Suprapubic skin (tissue), 3 donors: Measurements from ENCODE around the gene GALNT7.

ENCODE experiments used
- POLR2AphosphoS5 ChIP-seq, 3 donors: sonication (generic); formaldehyde crosslinking; IDR thresholded peaks; one replicate each; pipeline ENCODE4 v1.6.1; 2017; ENCODE audit warnings: antibody characterized with exemption in 3 of 3
- TF ChIP-seq, protein P1 (sequence below), 2 donors: fragments of 200-600 bp in 1 of 2; fragments of 450-650 bp in 1 of 2; sonication (generic) in 1 of 2; IDR thresholded peaks; one replicate each; pipeline ENCODE4 v1.5.1; 2016 to 2019; ENCODE audit warnings: antibody characterized with exemption in 2 of 2, mild to moderate bottlenecking in 1 of 2, moderate library complexity in 1 of 2

DNA sequence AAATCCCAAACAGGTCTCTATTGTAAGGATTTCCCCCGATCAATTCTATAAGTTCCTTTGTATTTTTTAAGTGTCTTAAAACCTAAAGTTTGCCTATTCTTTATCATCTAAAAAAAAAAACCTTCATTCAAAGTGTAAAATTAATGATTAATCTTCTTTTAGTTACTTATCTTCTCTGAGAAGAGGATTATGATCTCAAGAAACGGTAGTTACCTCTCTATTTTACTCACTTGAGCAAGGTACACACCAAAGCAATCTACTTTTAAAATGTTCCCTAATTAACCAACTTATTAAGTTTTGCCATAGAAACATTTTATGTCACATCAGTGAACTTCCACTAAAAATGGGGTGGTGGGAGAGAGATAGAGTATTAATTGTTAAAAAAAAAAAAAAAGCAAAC is 15.2 kb upstream of the GALNT7 start:
- TF ChIP-seq POLR2AphosphoS5 (IDR thresholded peaks at IDR 0.05) = no peak
- TF ChIP-seq, protein P1, sequence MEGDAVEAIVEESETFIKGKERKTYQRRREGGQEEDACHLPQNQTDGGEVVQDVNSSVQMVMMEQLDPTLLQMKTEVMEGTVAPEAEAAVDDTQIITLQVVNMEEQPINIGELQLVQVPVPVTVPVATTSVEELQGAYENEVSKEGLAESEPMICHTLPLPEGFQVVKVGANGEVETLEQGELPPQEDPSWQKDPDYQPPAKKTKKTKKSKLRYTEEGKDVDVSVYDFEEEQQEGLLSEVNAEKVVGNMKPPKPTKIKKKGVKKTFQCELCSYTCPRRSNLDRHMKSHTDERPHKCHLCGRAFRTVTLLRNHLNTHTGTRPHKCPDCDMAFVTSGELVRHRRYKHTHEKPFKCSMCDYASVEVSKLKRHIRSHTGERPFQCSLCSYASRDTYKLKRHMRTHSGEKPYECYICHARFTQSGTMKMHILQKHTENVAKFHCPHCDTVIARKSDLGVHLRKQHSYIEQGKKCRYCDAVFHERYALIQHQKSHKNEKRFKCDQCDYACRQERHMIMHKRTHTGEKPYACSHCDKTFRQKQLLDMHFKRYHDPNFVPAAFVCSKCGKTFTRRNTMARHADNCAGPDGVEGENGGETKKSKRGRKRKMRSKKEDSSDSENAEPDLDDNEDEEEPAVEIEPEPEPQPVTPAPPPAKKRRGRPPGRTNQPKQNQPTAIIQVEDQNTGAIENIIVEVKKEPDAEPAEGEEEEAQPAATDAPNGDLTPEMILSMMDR (IDR thresholded peaks at IDR 0.05) = no peak
